DND-41 (cell line): Measurements from ENCODE around the gene CYFIP1.

Experiments
- ATAC-seq: fragments of 200-7000 bp; cut with Tn5 transposase; 3 replicates; pipeline ENCODE4 v1.9.1; 2021; ENCODE audit warnings: low read depth; ENCODE audit not compliant: insufficient read depth
- DNase-seq: peaks from one replicate; pipeline ENCODE4 v3.0.0-alpha.2; 2020
- H2AFZ ChIP-seq: 2 replicates; pipeline ENCODE4 v1.6.0; 2012; ENCODE audit warnings: low read depth, low read length
- H3K27ac ChIP-seq: 2 replicates; pipeline ENCODE4 v1.5.1; 2012; ENCODE audit warnings: low read length, inconsistent platforms
- H3K27me3 ChIP-seq: fragments of 200-600 bp; sonication (generic); 2 replicates; pipeline ENCODE4 v1.6.0; 2012; ENCODE audit warnings: low read length, mild to moderate bottlenecking, inconsistent platforms; ENCODE audit not compliant: insufficient read depth, poor library complexity
- H3K36me3 ChIP-seq: 2 replicates; pipeline ENCODE4 v1.5.1; 2012; ENCODE audit warnings: low read length, inconsistent platforms; ENCODE audit not compliant: insufficient read depth
- H3K4me1 ChIP-seq: 2 replicates; pipeline ENCODE4 v1.5.1; 2012; ENCODE audit warnings: mild to moderate bottlenecking, low read length; ENCODE audit not compliant: insufficient read depth
- H3K4me2 ChIP-seq: 2 replicates; pipeline ENCODE4 v1.6.0; 2012; ENCODE audit warnings: mild to moderate bottlenecking, moderate library complexity, low read length, inconsistent platforms; ENCODE audit not compliant: insufficient read depth
- H3K4me3 ChIP-seq, 2 experiments: fragments of 200-600 bp in 1 of 2; shearing (Covaris generic) in 1 of 2; 2 replicates each; pipeline ENCODE4 v1.5.1; 2012 to 2016; ENCODE audit warnings: inconsistent platforms in 2 of 2, low read length in 2 of 2, mild to moderate bottlenecking in 2 of 2, low read depth in 1 of 2, moderate library complexity in 1 of 2
- H3K79me2 ChIP-seq: 2 replicates; pipeline ENCODE4 v1.6.0; 2012; ENCODE audit warnings: low read length, inconsistent platforms; ENCODE audit not compliant: insufficient read depth
- H3K9ac ChIP-seq: 2 replicates; pipeline ENCODE4 v1.6.0; 2012; ENCODE audit warnings: low read depth, mild to moderate bottlenecking, inconsistent platforms, low read length, moderate library complexity
- H3K9me3 ChIP-seq: 2 replicates; pipeline ENCODE4 v1.5.1; 2012; ENCODE audit warnings: low read length, moderate library complexity, mild to moderate bottlenecking, inconsistent platforms; ENCODE audit not compliant: insufficient read depth, severe bottlenecking
- H4K20me1 ChIP-seq: 2 replicates; pipeline ENCODE4 v1.6.0; 2012; ENCODE audit warnings: low read length; ENCODE audit not compliant: insufficient read depth
- CTCF ChIP-seq: IDR thresholded peaks from 2 replicates; pipeline ENCODE4 v1.5.1; 2012; ENCODE audit warnings: borderline replicate concordance, low read length, moderate library complexity, mild to moderate bottlenecking; ENCODE audit not compliant: poor library complexity, severe bottlenecking; ENCODE audit errors: extremely low read depth
- EZH2 ChIP-seq: IDR thresholded peaks from 3 replicates; pipeline ENCODE4 v1.6.1; 2012; ENCODE audit warnings: borderline replicate concordance, low read depth, mild to moderate bottlenecking, moderate library complexity, low read length, inconsistent platforms; ENCODE audit not compliant: severe bottlenecking

CYFIP1 gene

GRCh38 chr15:22871481-22872086, 108.6 kb downstream of the CYFIP1 start:
- Histone ChIP-seq H3K79me2 (no peaks in the 10 kb centered on the region), H3K4me3 (no peak overlapping the region), H3K36me3 (peaks cover 33% of the 10 kb centered on the region), H3K9me3 (no peaks in the 10 kb centered on the region), H3K4me1 (no peaks in the 10 kb centered on the region), H4K20me1 (no peaks in the 10 kb centered on the region), H3K27ac (no peak overlapping the region), H2AFZ (no peak overlapping the region), H3K4me2 (no peak overlapping the region), H3K27me3 (no peaks in the 10 kb centered on the region), H3K9ac (no peak overlapping the region)
- DNase-seq = no peak
- no peak for ATAC-seq
- no peak for TF ChIP-seq EZH2
- no peak for TF ChIP-seq CTCF

GRCh38 chr15:22870865-22871264, 109.3 kb downstream of the CYFIP1 start:
- Histone ChIP-seq H3K9me3 (no peaks in the 10 kb centered on the region), H3K4me1 (no peaks in the 10 kb centered on the region), H3K79me2 (no peaks in the 10 kb centered on the region), H3K36me3 (peaks cover 40% of the 10 kb centered on the region), H4K20me1 (no peaks in the 10 kb centered on the region), H3K4me2 (no peak overlapping the region), H3K27ac (no peak overlapping the region), H3K9ac (no peak overlapping the region), H3K4me3 (no peak overlapping the region), H2AFZ (no peak overlapping the region), H3K27me3 (no peaks in the 10 kb centered on the region)
- no peak for TF ChIP-seq EZH2
- TF ChIP-seq CTCF = no peak
- ATAC-seq (no peak), DNase-seq (no peak)

- TF ChIP-seq EZH2 (no peak), CTCF (no peak)
- Histone ChIP-seq H3K27me3 (no peaks in the 10 kb centered on the region), H2AFZ (no peak overlapping the region), H3K4me3 (no peak overlapping the region), H3K9ac (no peak overlapping the region), H3K4me1 (no peaks in the 10 kb centered on the region), H3K36me3 (peaks cover 47% of the 10 kb centered on the region), H3K4me2 (no peak overlapping the region), H3K27ac (no peak overlapping the region), H3K79me2 (no peaks in the 10 kb centered on the region), H3K9me3 (no peaks in the 10 kb centered on the region), H4K20me1 (no peaks in the 10 kb centered on the region)
- ATAC-seq (no peak), DNase-seq (no peak)
These were observed 110.3 kb downstream of the CYFIP1 start for GRCh38 chr15:22869856-22870255.
